Ishikawa (cell line): ENCODE data around the gene ARHGEF28.

Experiments
- CEBPB ChIP-seq: IDR thresholded peaks from 2 replicates; pipeline ENCODE4 v1.6.1; 2012
- TAF1 ChIP-seq: IDR thresholded peaks from 2 replicates; pipeline ENCODE4 v1.6.1; 2012; ENCODE audit warnings: low read depth, mild to moderate bottlenecking

DNA sequence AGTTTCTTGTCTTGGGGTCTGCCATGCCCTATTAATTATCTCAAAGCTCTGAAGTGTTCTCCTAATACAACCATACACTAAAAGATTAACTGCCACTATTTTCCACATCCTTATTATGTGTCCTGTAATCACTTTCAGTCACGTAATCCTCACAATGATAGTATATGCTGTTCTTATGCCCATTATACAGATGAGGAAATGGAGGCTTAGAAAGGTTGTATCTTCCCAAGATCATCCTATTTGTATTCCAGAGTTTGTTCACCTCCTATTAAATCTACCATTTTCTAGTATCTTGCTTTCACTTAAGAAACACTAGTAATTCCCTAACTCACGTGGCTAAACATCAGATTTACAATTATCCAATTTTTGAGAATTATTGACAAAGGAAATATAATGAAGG is 2.9 kb upstream of the ARHGEF28 start:
- TF ChIP-seq CEBPB (no peak), TAF1 (no peak)
